K562 (cell line): ENCODE data around the gene ADAT1. TPM values are rescaled to one million over a fixed set of nuclear protein-coding genes. Genes with fewer than 3 reads are reported as not detected.

Experiments
- ARHGAP35 ChIP-seq: fragments of 450-650 bp; IDR thresholded peaks from 2 replicates; pipeline ENCODE4 v1.6.1; 2018; ENCODE audit not compliant: partially characterized antibody
- IFI16 ChIP-seq: fragments of 250-450 bp; sonication (Bioruptor Pico); IDR thresholded peaks from 2 replicates; pipeline ENCODE4 v2.1.2; 2022; ENCODE audit warnings: mild to moderate bottlenecking, inconsistent platforms
- MEF2A ChIP-seq: IDR thresholded peaks from 2 replicates; pipeline ENCODE4 v1.6.1; 2011; ENCODE audit warnings: low read depth, mild to moderate bottlenecking, low read length, moderate library complexity; ENCODE audit not compliant: control insufficient read depth
- MYNN ChIP-seq, 2 experiments: sonication (generic); formaldehyde crosslinking in 1 of 2; IDR thresholded peaks; 2 replicates each; pipeline versions ENCODE4 v1.5.0 to v1.6.1; 2016 to 2020; ENCODE audit warnings: antibody characterized with exemption in 1 of 2, missing genetic modification reagents in 1 of 2
- NR2F6 ChIP-seq: fragments of 450-650 bp; formaldehyde crosslinking; IDR thresholded peaks from 2 replicates; pipeline ENCODE4 v1.4.0; 2020; ENCODE audit warnings: mild to moderate bottlenecking
- PTBP1 ChIP-seq: fragments of 200-400 bp; formaldehyde crosslinking; IDR thresholded peaks from 2 replicates; pipeline ENCODE4 v1.6.1; 2017; ENCODE audit warnings: low read depth, low read length
- RAD51 ChIP-seq: fragments of 450-650 bp; IDR thresholded peaks from 2 replicates; pipeline ENCODE4 v1.7.1; 2016; ENCODE audit warnings: low read depth, mild to moderate bottlenecking, borderline replicate concordance
- RBBP5 ChIP-seq: fragments of 200-600 bp; sonication (generic); IDR thresholded peaks from 2 replicates; pipeline ENCODE4 v1.6.1; 2012; ENCODE audit warnings: borderline replicate concordance, mild to moderate bottlenecking, low read length, control low read depth, inconsistent platforms; ENCODE audit not compliant: insufficient read depth, poor library complexity, severe bottlenecking
- SAP30 ChIP-seq: fragments of 200-600 bp; sonication (generic); IDR thresholded peaks from 2 replicates; pipeline ENCODE4 v1.6.1; 2012; ENCODE audit warnings: borderline replicate concordance, low read depth, mild to moderate bottlenecking, moderate library complexity, low read length, control low read depth, inconsistent platforms; ENCODE audit not compliant: insufficient read depth, poor library complexity, severe bottlenecking
- ZC3H11A ChIP-seq: IDR thresholded peaks from 2 replicates; pipeline ENCODE4 v1.6.1; 2012; ENCODE audit warnings: low read depth, low read length, improper control_type of control experiment
- ZNF696 ChIP-seq: fragments of 250-450 bp; sonication (Bioruptor Pico); conservative IDR thresholded peaks from 2 replicates; pipeline ENCODE4 v1.4.0; 2020; ENCODE audit warnings: mild to moderate bottlenecking, moderate library complexity
- ZNF785 ChIP-seq: fragments of 250-450 bp; sonication (Bioruptor Pico); IDR thresholded peaks from 2 replicates; pipeline ENCODE4 v1.4.0; 2020; ENCODE audit warnings: mild to moderate bottlenecking
- ZSCAN32 ChIP-seq: fragments of 450-650 bp; formaldehyde crosslinking; IDR thresholded peaks from 2 replicates; pipeline ENCODE4 v1.4.0; 2020; ENCODE audit warnings: mild to moderate bottlenecking, moderate library complexity
- polyA plus RNA-seq, 8 experiments: library from polyadenylated mRNA; depleted of rRNA in 4 of 8; stranded (reverse) in 5 of 8; unstranded in 3 of 8; fragments of >200 nt; fragmentation: Nextera tagmentation in 2 of 8; fragmentation: Illumina TruSeq in 1 of 8; extraction: Ambion mirVana in 2 of 8; extraction: Trizol in 1 of 8; gene quantifications; 2 replicates each; pipeline versions ENCODE4 v1.2.1 to v1.2.3, GENCODE V29; 2011 to 2014; ENCODE audit warnings: inconsistent platforms in 1 of 8, missing spikeins in 1 of 8
- total RNA-seq, 7 experiments: library from RNA; depleted of rRNA in 6 of 7; stranded (reverse); fragments of >200 nt in 6 of 7; fragmentation: Illumina TruSeq in 2 of 7; extraction: Trizol in 2 of 7; gene quantifications; 2 replicates each; pipeline versions ENCODE4 v1.2.1 to v1.2.3, GENCODE V29; 2011 to 2021; ENCODE audit warnings: low replicate concordance in 1 of 7
- TF ChIP-seq, protein P1 (sequence below): sonication (generic); formaldehyde crosslinking; IDR thresholded peaks from 2 replicates; pipeline ENCODE4 v1.4.0; 2020; ENCODE audit warnings: mild to moderate bottlenecking, missing genetic modification reagents
- TF ChIP-seq, protein P2 (sequence below): fragments of 250-450 bp; sonication (Bioruptor Pico); IDR thresholded peaks from 2 replicates; pipeline ENCODE4 v1.8.0; 2021; ENCODE audit warnings: mild to moderate bottlenecking, moderate library complexity
- TF ChIP-seq, protein P3 (sequence below): sonication (generic); formaldehyde crosslinking; IDR thresholded peaks from 2 replicates; pipeline ENCODE4 v1.8.0; 2022; ENCODE audit warnings: mild to moderate bottlenecking, low read depth, missing genetic modification reagents
- TF ChIP-seq, protein P4 (sequence below): sonication (generic); formaldehyde crosslinking; IDR thresholded peaks from 2 replicates; pipeline ENCODE4 v1.9.0; 2022; ENCODE audit warnings: mild to moderate bottlenecking, missing genetic modification reagents
- TF ChIP-seq, protein P5 (sequence below): sonication (generic); formaldehyde crosslinking; IDR thresholded peaks from 2 replicates; pipeline ENCODE4 v1.8.0; 2023; ENCODE audit warnings: missing genetic modification reagents, mild to moderate bottlenecking, borderline replicate concordance

The ADAT1 gene
- total and polyA plus RNA-seq, 9 of the 15 experiments (the other 6 are each of a cell fraction or from before 2014, with no cell fraction given) = 16.0 to 36.7 (median 28.2) TPM

DNA sequence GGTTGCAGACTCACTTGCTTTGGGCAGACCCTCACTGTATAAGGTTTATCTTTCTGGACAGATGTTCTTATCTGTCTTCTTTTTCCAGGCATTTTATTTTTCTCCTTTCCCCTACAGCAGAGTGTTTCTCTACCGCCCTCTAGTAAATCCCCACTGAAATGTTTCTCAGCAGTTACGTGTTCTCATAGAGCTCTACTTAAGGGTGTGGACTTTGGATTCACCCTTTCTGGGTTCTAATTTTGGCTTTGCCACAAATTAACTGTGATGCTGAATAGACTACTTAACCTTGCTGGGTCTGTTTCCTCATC lies 2.0 kb downstream of the ADAT1 start (continued):
- TF ChIP-seq, protein P1, sequence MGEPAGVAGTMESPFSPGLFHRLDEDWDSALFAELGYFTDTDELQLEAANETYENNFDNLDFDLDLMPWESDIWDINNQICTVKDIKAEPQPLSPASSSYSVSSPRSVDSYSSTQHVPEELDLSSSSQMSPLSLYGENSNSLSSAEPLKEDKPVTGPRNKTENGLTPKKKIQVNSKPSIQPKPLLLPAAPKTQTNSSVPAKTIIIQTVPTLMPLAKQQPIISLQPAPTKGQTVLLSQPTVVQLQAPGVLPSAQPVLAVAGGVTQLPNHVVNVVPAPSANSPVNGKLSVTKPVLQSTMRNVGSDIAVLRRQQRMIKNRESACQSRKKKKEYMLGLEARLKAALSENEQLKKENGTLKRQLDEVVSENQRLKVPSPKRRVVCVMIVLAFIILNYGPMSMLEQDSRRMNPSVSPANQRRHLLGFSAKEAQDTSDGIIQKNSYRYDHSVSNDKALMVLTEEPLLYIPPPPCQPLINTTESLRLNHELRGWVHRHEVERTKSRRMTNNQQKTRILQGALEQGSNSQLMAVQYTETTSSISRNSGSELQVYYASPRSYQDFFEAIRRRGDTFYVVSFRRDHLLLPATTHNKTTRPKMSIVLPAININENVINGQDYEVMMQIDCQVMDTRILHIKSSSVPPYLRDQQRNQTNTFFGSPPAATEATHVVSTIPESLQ (CRISPR knock-in tag) = no peak
- TF ChIP-seq ZNF785 (no peak), PTBP1 (no peak), MEF2A (0 out of 2 replicates have a peak, but pooled peaks have one; percentile 16), MYNN (IDR thresholded peaks at IDR 0.05) (0 out of 2 replicates have a peak, but pooled peaks have one; percentile 15), MYNN (CRISPR knock-in tag; IDR thresholded peaks at IDR 0.05) (no peak), ZNF696 (CRISPR knock-in tag) (no peak), RBBP5 (no peak), NR2F6 (CRISPR knock-in tag) (no peak), SAP30 (no peak), ZC3H11A (no peak), ZSCAN32 (no peak), ARHGAP35 (no peak), IFI16 (no peak), RAD51 (no peak)
- TF ChIP-seq, protein P2, sequence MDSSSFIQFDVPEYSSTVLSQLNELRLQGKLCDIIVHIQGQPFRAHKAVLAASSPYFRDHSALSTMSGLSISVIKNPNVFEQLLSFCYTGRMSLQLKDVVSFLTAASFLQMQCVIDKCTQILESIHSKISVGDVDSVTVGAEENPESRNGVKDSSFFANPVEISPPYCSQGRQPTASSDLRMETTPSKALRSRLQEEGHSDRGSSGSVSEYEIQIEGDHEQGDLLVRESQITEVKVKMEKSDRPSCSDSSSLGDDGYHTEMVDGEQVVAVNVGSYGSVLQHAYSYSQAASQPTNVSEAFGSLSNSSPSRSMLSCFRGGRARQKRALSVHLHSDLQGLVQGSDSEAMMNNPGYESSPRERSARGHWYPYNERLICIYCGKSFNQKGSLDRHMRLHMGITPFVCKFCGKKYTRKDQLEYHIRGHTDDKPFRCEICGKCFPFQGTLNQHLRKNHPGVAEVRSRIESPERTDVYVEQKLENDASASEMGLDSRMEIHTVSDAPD (CRISPR knock-in tag) = no peak
- TF ChIP-seq, protein P3, sequence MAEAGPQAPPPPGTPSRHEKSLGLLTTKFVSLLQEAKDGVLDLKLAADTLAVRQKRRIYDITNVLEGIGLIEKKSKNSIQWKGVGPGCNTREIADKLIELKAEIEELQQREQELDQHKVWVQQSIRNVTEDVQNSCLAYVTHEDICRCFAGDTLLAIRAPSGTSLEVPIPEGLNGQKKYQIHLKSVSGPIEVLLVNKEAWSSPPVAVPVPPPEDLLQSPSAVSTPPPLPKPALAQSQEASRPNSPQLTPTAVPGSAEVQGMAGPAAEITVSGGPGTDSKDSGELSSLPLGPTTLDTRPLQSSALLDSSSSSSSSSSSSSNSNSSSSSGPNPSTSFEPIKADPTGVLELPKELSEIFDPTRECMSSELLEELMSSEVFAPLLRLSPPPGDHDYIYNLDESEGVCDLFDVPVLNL (CRISPR knock-in tag) = no peak
- TF ChIP-seq, protein P4, sequence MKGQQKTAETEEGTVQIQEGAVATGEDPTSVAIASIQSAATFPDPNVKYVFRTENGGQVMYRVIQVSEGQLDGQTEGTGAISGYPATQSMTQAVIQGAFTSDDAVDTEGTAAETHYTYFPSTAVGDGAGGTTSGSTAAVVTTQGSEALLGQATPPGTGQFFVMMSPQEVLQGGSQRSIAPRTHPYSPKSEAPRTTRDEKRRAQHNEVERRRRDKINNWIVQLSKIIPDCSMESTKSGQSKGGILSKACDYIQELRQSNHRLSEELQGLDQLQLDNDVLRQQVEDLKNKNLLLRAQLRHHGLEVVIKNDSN (CRISPR knock-in tag) = no peak
- TF ChIP-seq, protein P5, sequence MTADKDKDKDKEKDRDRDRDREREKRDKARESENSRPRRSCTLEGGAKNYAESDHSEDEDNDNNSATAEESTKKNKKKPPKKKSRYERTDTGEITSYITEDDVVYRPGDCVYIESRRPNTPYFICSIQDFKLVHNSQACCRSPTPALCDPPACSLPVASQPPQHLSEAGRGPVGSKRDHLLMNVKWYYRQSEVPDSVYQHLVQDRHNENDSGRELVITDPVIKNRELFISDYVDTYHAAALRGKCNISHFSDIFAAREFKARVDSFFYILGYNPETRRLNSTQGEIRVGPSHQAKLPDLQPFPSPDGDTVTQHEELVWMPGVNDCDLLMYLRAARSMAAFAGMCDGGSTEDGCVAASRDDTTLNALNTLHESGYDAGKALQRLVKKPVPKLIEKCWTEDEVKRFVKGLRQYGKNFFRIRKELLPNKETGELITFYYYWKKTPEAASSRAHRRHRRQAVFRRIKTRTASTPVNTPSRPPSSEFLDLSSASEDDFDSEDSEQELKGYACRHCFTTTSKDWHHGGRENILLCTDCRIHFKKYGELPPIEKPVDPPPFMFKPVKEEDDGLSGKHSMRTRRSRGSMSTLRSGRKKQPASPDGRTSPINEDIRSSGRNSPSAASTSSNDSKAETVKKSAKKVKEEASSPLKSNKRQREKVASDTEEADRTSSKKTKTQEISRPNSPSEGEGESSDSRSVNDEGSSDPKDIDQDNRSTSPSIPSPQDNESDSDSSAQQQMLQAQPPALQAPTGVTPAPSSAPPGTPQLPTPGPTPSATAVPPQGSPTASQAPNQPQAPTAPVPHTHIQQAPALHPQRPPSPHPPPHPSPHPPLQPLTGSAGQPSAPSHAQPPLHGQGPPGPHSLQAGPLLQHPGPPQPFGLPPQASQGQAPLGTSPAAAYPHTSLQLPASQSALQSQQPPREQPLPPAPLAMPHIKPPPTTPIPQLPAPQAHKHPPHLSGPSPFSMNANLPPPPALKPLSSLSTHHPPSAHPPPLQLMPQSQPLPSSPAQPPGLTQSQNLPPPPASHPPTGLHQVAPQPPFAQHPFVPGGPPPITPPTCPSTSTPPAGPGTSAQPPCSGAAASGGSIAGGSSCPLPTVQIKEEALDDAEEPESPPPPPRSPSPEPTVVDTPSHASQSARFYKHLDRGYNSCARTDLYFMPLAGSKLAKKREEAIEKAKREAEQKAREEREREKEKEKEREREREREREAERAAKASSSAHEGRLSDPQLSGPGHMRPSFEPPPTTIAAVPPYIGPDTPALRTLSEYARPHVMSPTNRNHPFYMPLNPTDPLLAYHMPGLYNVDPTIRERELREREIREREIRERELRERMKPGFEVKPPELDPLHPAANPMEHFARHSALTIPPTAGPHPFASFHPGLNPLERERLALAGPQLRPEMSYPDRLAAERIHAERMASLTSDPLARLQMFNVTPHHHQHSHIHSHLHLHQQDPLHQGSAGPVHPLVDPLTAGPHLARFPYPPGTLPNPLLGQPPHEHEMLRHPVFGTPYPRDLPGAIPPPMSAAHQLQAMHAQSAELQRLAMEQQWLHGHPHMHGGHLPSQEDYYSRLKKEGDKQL (CRISPR knock-in tag) = no peak
